MCF 10A (cell line): Measurements from ENCODE around the gene COMTD1. TPM values are rescaled to one million over a fixed set of nuclear protein-coding genes. Genes with fewer than 3 reads are reported as not detected.

Source experiments
- BruUV-seq: library from RNA; stranded (reverse); fragments of 400-500 nt; replicated peaks from 2 replicates; lab custom pipeline; 2021; lab: Mats Ljungman, UMichigan
- CTCF ChIA-PET: fragments of 300-600 bp; sonication (Branson Sonifier 250); formaldehyde crosslinking; extraction: SDS; loops from one replicate; lab custom pipeline; 2021; ENCODE audit warnings: antibody characterized with exemption, inconsistent platforms; lab: Yijun Ruan, JAX
- POLR2A ChIA-PET: fragments of 300-600, 350-650 bp; sonication (Branson Sonifier 250); formaldehyde crosslinking; extraction: SDS; loops from one replicate; lab custom pipeline; 2020; ENCODE audit warnings: antibody characterized with exemption, inconsistent platforms; lab: Yijun Ruan, JAX
- DNase-seq: peaks from one replicate; pipeline ENCODE4 v3.0.0-alpha.2; 2018; ENCODE audit not compliant: unreplicated experiment
- H3K27ac Mint-ChIP-seq: one replicate; pipeline ENCODE4 v1.8.0; 2022; ENCODE audit warnings: mild to moderate bottlenecking, low read depth, mixed read lengths; ENCODE audit not compliant: unreplicated experiment
- H3K27me3 Mint-ChIP-seq: one replicate; pipeline ENCODE4 v1.8.0; 2022; ENCODE audit warnings: mixed read lengths; ENCODE audit not compliant: insufficient read depth, unreplicated experiment
- H3K36me3 Mint-ChIP-seq: one replicate; pipeline ENCODE4 v1.8.0; 2022; ENCODE audit warnings: mild to moderate bottlenecking, moderate library complexity, mixed read lengths; ENCODE audit not compliant: insufficient read depth, unreplicated experiment
- H3K4me1 Mint-ChIP-seq: one replicate; pipeline ENCODE4 v1.8.0; 2022; ENCODE audit warnings: mixed read lengths; ENCODE audit not compliant: insufficient read depth, unreplicated experiment
- H3K4me3 Mint-ChIP-seq: one replicate; pipeline ENCODE4 v1.8.0; 2022; ENCODE audit warnings: mild to moderate bottlenecking, moderate library complexity, mixed read lengths; ENCODE audit not compliant: unreplicated experiment
- H3K9me3 Mint-ChIP-seq: one replicate; pipeline ENCODE4 v1.8.0; 2022; ENCODE audit warnings: mixed read lengths; ENCODE audit not compliant: unreplicated experiment
- CTCF ChIP-seq: fragments of 200-600 bp; IDR thresholded peaks from one replicate; pipeline ENCODE4 v1.8.0; 2022; ENCODE audit warnings: antibody characterized with exemption, mild to moderate bottlenecking; ENCODE audit not compliant: unreplicated experiment
- intact Hi-C: fragments of 100-400 bp; cut with micrococcal nuclease; formaldehyde crosslinking; loops from 2 replicates; pipeline ENCODE4 v1.14.1; 2022
- total RNA-seq: library from RNA; stranded (reverse); gene quantifications from 2 replicates; pipeline ENCODE4 v1.2.3, GENCODE V29; 2022

The COMTD1 gene
- total RNA-seq, 1 experiment from 2014 or later = 34.3 TPM

DNA sequence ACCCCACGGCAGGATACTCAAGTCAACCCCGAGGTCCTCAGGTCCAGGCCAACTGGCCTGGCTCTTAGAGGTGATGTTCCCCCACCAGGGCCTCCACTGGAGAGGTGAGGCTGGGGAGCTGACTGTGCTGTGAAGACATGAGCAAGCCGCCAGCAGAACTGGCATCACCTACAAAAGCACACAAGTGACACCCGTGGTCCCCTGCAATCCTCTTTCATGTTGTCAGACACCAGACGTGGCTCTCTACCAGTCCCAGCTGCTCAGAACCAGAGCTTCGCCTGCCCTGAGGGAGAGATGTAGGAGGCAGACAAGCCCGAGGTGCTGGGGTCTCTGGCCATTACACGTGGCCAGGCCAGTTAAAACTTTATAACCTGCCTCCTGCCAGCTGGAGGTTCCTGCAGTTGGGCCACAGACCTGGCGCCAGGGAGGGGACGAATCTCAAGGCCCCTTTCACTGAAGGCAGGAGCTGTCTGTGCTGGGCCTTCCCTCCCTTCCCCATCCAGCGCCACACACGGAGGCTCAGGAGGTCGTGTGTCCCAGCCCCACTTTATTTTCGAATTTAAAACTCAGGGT, 2.2 kb downstream of the COMTD1 start:
- H3K27ac Mint-ChIP-seq = peak overlapping the region; percentile 39
- peak; percentile 23 for DNase-seq
- H3K9me3 Mint-ChIP-seq = no peaks in the 10 kb centered on the region
- no peaks in the 10 kb centered on the region for H3K27me3 Mint-ChIP-seq
- H3K36me3 Mint-ChIP-seq = peaks cover 57% of the 10 kb centered on the region
- H3K4me1 Mint-ChIP-seq = peaks cover 41% of the 10 kb centered on the region
- ChIA-PET CTCF (interaction anchor here (2.2 to 8.1 kb wide), 3 partner anchors 23 to 66 kb away, joined by 8 to 209 read pairs (median 27); partner anchors contain the start of gene VDAC2), POLR2A (interaction anchor here (0.8 to 15.1 kb wide), 14 partner anchors 10 to 125 kb away, joined by 3 to 615 read pairs (median 8); partner anchors contain the start of genes SAMD8 and VDAC2)
- no peak for TF ChIP-seq CTCF
- intact Hi-C loops = loop anchor here (1.0 kb wide), 2 partner anchors 41 to 45 kb away; no protein-coding TSS in a partner anchor
- H3K4me3 Mint-ChIP-seq = peak overlapping the region; percentile 76
- BruUV-seq = no TSS peak

DNA sequence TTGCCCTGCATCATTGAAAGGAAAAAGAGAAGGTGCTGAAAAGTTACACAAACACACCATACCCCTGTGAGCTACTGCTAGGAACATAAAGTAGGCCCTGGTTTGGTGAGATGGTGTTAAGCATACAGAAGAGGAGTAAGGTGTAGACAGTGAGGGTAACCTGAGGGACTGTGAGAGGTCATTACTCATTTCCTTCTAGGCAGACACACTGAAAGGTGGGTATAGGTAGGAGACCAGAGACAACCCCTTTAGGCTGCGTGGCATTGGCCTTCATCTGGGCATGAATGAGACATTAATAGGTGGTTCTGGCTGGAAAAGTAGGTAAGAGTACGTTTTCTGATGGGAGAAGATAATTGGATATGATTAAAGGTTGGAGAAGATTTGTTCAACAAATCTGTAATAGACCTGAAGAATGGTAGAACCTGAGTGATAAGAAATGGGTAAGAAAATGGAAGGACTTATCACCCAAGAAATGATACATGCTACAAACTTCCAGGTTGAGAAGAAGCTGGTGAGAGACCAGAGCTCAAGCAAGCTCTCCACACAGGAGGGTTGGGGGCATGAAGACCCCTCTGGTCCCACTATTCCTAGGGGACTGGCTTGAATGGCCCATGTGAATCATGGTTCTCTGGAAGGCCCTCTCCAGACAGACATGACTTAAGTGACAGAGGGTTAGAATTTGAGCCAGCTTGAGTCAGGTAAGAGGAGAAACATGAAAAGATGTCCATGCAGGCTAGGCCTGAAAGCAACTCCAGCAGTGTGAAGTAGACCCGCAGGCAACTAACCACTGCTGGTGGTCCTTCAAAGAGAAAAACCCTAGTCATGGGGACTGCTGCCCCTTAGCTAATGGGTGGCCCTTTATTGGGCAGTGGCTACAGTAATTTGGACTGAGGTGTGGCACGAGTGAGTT, 3.8 kb downstream of the COMTD1 start:
- no TSS peak for BruUV-seq
- Mint-ChIP-seq H3K27me3 (no peaks in the 10 kb centered on the region), H3K27ac (peak overlapping the region; percentile 31), H3K4me1 (peaks cover 44% of the 10 kb centered on the region), H3K36me3 (peaks cover 68% of the 10 kb centered on the region), H3K4me3 (no peak overlapping the region), H3K9me3 (no peaks in the 10 kb centered on the region)
- POLR2A ChIA-PET = interaction anchor here (0.7 to 15.1 kb wide), 13 partner anchors 8 to 939 kb away, joined by 3 to 615 read pairs (median 3); partner anchors contain the start of genes SAMD8 and VDAC2
- no peak for DNase-seq
- CTCF ChIA-PET = interaction anchor here (0.7 to 8.1 kb wide), 8 partner anchors 13 to 54 kb away, joined by 3 to 209 read pairs (median 4); partner anchors contain the start of gene VDAC2
- intact Hi-C loops = loop anchor here (2.0 kb wide), 2 partner anchors 21 to 119 kb away; partner anchors contain the start of gene VDAC2
- TF ChIP-seq CTCF = no peak

GRCh38 chr10:75230600-75231038, 5.1 kb downstream of the COMTD1 start:
- CTCF ChIA-PET = interaction anchor here (0.6 to 8.1 kb wide), 18 partner anchors 10 to 1111 kb away, joined by 3 to 209 read pairs (median 4); no protein-coding TSS in a partner anchor
- Mint-ChIP-seq H3K4me3 (peak overlapping the region; percentile 39), H3K4me1 (peaks cover 44% of the 10 kb centered on the region), H3K36me3 (peaks cover 78% of the 10 kb centered on the region), H3K27me3 (no peaks in the 10 kb centered on the region), H3K27ac (peak overlapping the region; percentile 84), H3K9me3 (no peaks in the 10 kb centered on the region)
- peak; percentile 89 for DNase-seq
- BruUV-seq = no TSS peak
- POLR2A ChIA-PET = interaction anchor here (0.6 to 15.1 kb wide), 9 partner anchors 16 to 119 kb away, joined by 3 to 615 read pairs (median 4); partner anchors contain the start of genes SAMD8 and VDAC2
- TF ChIP-seq CTCF = peak; percentile 79
- intact Hi-C loops = loop anchor here (1.0 to 2.0 kb wide), 4 partner anchors 20 to 118 kb away; partner anchors contain the start of gene VDAC2
